ENCODE measurements around the gene TRIM43.
"Not testable (repeated sequence)": the region's sequence is repeated elsewhere in the genome, so short reads cannot be mapped to it uniquely, and the experiment has no call there.

Gene TRIM43

GRCh38 chr2:95641787-95642186 lies 50.0 kb downstream of the TRIM43 start:
- CTCF ChIA-PET; POLR2A ChIA-PET (ENCODE audit: low non-redundant PET); DNase-seq (ENCODE audit: low spot score); H3K27ac ChIP-seq: not testable (repeated sequence)

GRCh38 chr2:95642360-95642759 lies 50.6 kb downstream of the TRIM43 start:
- DNase-seq (ENCODE audit: low spot score); POLR2A ChIA-PET (ENCODE audit: low non-redundant PET); H3K27ac ChIP-seq; CTCF ChIA-PET: not testable (repeated sequence)

- POLR2A ChIA-PET (ENCODE audit: low non-redundant PET); H3K27ac ChIP-seq; DNase-seq (ENCODE audit: low spot score); CTCF ChIA-PET: not testable (repeated sequence)
Measured at GRCh38 chr2:95642951-95643350, 51.1 kb downstream of the TRIM43 start.

GRCh38 chr2:95645312-95645711 lies 53.5 kb downstream of the TRIM43 start:
- H3K27ac ChIP-seq; POLR2A ChIA-PET (ENCODE audit: low non-redundant PET); CTCF ChIA-PET; DNase-seq (ENCODE audit: low spot score): not testable (repeated sequence)

GRCh38 chr2:95646274-95646994 lies 54.6 kb downstream of the TRIM43 start:
- H3K27ac ChIP-seq; DNase-seq (ENCODE audit: low spot score); CTCF ChIA-PET; POLR2A ChIA-PET (ENCODE audit: low non-redundant PET): not testable (repeated sequence)

- DNase-seq (ENCODE audit: low spot score); CTCF ChIA-PET; H3K27ac ChIP-seq; POLR2A ChIA-PET (ENCODE audit: low non-redundant PET): not testable (repeated sequence)
Measured at GRCh38 chr2:95648894-95649544, 57.2 kb downstream of the TRIM43 start.
